ENCODE results near the gene ACYP2. TPM values are rescaled to one million over a fixed set of nuclear protein-coding genes. Genes with fewer than 3 reads are reported as not detected.

The ACYP2 gene
- total RNA-seq, 4 donors from 2014 or later = 15.4 to 28.7 (median 22.7) TPM

DNA sequence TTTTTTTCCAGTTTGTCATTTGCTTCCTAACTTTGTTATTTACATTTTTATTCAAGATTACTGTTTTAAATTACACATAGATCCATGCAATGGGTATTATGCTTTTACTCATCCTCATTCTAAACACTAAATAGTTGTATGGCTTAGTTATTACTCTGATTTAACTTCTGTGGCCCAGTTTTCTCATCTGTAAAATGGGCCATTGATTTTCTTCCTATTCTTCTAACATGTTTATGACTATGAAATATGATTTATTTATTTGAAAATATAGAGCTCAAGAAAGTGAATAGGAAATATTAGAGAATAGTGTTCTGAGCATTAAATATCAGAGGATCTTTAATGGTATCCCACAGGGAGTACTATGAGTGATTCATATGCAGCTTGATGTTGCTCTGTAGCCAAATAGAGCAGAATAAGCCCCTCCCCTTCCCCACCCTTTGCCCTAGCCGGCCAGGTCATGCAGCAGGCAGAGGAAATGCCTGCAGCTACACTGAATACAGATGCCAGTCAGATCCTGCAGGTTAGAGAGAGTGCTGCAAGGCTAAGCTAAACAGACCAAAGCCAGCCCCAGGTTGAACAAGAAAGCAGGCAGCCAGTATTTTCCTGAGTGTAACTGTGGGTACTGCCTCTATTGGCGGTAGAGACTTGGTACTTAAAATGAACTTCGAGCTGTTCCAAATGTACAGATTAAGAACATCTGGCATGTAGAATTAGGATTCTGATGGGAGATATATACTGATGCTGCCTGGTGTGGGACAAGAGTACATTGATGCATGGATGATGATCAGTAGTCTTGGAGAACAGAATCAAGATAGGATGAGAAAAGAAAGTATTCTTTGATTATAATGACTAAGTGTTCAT, 11.7 kb upstream of the ACYP2 start:
- TF ChIP-seq CTCF (IDR thresholded peaks at IDR 0.05) = no peak
- TF ChIP-seq POLR2AphosphoS5 (IDR thresholded peaks at IDR 0.05) = peak in 1 of 2 donors; percentile 32
- Histone ChIP-seq H3K27me3 (no peaks in the 10 kb centered on the region), H3K4me3 (no peak overlapping the region), H3K9me3 (no peaks in the 10 kb centered on the region), H3K27ac (replicated peaks in 1 of 4) (no peak overlapping the region), H3K36me3 (no peaks in the 10 kb centered on the region), H3K4me1 (peaks cover 3 to 25% (median 15%) of the 10 kb centered on the region in 4 donors)
- WGBS = 35% methylated on average over 3 of the region's 3 CpGs
- DNase-seq (ENCODE audit: extremely low spot score) = no peak
- intact Hi-C loops (cut with DNase I) = no loop called here

GRCh38 chr2:54106631-54107454, 8.6 kb upstream of the ACYP2 start:
- intact Hi-C loops (cut with DNase I) = loop anchor here (5.0 kb wide), 1 partner anchor 730 kb away; no protein-coding TSS in a partner anchor
- Histone ChIP-seq H3K27ac (replicated peaks in 1 of 4) (no peak overlapping the region), H3K9me3 (no peaks in the 10 kb centered on the region), H3K4me3 (no peak overlapping the region), H3K36me3 (no peaks in the 10 kb centered on the region), H3K4me1 (peaks cover 3 to 25% (median 15%) of the 10 kb centered on the region in 4 donors), H3K27me3 (no peaks in the 10 kb centered on the region)
- DNase-seq (ENCODE audit: extremely low spot score) = peak; percentile 55
- 72% methylated on average over 12 of the region's 12 CpGs for WGBS
- TF ChIP-seq EP300 (IDR thresholded peaks at IDR 0.05) = no peak
- TF ChIP-seq CTCF (IDR thresholded peaks at IDR 0.05) = peak; percentile 59 to 68 (median 65)
- no peak for TF ChIP-seq POLR2AphosphoS5 (IDR thresholded peaks at IDR 0.05)
- no peak for TF ChIP-seq POLR2A (IDR thresholded peaks at IDR 0.05; ENCODE audit: low read depth)

DNA sequence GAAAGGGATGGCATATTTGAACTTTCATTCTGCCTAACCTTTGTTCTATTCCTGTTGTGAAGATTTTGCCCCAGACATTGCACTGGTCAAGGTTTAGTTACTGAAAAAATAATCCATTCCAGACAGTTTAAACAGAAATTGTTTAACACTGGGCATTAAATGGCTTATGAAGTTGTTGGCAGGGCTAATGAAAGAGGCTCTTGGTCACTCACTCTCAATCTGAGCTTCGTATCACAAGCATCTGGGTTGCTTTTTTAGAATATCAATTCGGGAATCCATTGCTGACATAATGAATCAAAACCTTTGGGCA, 8.0 kb upstream of the ACYP2 start:
- Histone ChIP-seq H3K27ac (replicated peaks in 1 of 4) (no peak overlapping the region), H3K4me1 (peaks cover 3 to 25% (median 15%) of the 10 kb centered on the region in 4 donors), H3K36me3 (no peaks in the 10 kb centered on the region), H3K4me3 (no peak overlapping the region), H3K9me3 (no peaks in the 10 kb centered on the region), H3K27me3 (no peaks in the 10 kb centered on the region)
- WGBS = 64% methylated on average over 2 of the region's 2 CpGs
- intact Hi-C loops (cut with DNase I) = loop anchor here (5.0 kb wide), 1 partner anchor 730 kb away; no protein-coding TSS in a partner anchor
- TF ChIP-seq EP300 (IDR thresholded peaks at IDR 0.05) (no peak), POLR2A (IDR thresholded peaks at IDR 0.05; ENCODE audit: low read depth) (no peak), CTCF (IDR thresholded peaks at IDR 0.05) (no peak), POLR2AphosphoS5 (IDR thresholded peaks at IDR 0.05) (no peak)
- DNase-seq (ENCODE audit: extremely low spot score) = no peak

DNA sequence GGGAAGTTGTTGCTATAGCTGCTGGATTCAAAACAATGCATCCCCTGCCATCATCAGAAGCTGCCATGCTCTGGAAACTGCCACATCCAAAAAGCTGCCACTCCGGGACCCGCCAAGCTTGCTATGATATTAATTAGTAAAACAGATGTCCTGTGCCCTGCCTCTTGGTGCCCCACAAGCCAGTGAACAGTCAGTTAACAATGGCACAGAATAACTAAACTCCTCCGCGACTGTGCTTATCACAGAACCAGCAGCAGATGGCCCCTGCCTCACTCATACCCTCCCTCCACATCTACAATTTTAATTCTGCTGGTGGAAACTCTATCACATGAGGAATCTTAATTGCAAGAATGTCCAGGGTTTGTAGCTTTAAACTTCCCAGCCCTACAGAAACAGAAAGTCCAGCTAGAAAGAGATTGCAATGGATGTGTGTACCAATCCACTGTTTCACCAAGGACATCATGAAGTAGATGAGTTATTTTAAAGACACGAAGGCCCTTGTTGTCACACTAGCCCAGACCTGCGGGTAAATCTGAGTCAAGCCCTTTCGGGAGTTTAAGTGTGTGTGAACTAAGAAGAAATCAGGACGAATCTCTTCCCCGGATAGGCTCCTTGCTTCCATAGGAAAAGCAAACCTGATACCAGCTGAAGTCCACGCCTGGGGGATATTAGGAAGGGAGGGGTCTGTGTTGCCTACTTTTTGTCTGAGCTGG, 7.4 kb upstream of the ACYP2 start:
- peaks cover 3 to 25% (median 15%) of the 10 kb centered on the region in 4 donors for H3K4me1 ChIP-seq
- DNase-seq (ENCODE audit: extremely low spot score) = peak; percentile 55
- H3K4me3 ChIP-seq = no peak overlapping the region
- no peak for TF ChIP-seq POLR2A (IDR thresholded peaks at IDR 0.05; ENCODE audit: low read depth)
- no peak for TF ChIP-seq POLR2AphosphoS5 (IDR thresholded peaks at IDR 0.05)
- no peak for TF ChIP-seq EP300 (IDR thresholded peaks at IDR 0.05)
- TF ChIP-seq CTCF (IDR thresholded peaks at IDR 0.05) = no peak
- H3K27ac ChIP-seq (replicated peaks in 1 of 4) = no peak overlapping the region
- no peaks in the 10 kb centered on the region for H3K36me3 ChIP-seq
- no peaks in the 10 kb centered on the region for H3K27me3 ChIP-seq
- no peaks in the 10 kb centered on the region for H3K9me3 ChIP-seq
- WGBS = 80% methylated on average over 10 of the region's 10 CpGs
- intact Hi-C loops (cut with DNase I) = loop anchor here (5.0 kb wide), 1 partner anchor 729 kb away; no protein-coding TSS in a partner anchor
